ENCODE results near the gene AK1.
A peak's percentile ranks its signal among the peaks of the same experiment; 100 is the strongest.
"Not testable (repeated sequence)": the region's sequence is repeated elsewhere in the genome, so short reads cannot be mapped to it uniquely, and the experiment has no call there.

The AK1 gene

DNA sequence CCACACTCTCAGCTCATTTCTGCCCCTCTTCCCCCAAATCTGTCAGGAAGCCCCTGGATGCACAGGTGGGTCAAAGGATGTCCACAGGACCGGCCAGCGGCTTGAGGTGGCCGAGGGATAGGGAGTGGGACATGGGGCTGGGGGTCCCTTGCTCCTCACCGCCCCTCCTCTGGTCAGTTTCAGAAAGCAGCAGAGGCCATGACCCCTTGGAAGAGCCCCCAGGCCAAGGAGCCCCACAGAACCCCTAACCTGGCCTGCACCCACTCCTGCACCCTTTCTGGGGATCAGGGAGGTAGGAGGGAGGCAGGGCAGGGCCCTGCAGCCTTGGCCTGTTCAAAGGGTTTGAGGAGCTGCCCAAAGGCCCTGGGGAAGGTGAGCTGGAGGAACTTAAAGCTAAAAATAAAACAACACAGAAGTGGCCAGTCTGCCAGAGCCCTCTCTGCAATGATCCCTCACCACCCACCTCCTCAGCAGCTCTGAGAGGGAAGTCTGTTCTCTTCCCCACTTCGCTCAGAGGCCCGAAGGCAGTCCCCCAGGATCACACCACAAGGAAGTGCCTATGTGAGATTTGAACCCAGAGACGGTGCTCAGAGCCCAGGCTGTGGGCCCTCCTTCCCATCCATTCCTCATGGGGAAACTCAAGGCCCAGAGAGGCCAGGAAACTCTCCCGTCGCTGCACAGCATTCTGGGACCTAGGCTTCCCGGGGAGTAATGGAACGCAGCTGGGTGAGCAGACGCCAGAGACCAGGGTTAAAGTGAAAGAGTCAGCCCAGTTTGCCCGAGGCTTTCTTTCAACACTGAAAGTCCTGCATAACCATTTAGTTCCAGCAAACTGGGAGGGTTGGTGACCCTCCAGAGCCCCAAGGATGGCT is 23.9 kb downstream of the AK1 start:
- H3K27ac Mint-ChIP-seq, result peak overlapping the region; percentile 83 to 95
- ATAC-seq (replicated peaks), result no peak
- H3K9me3 Mint-ChIP-seq, result peaks cover 6 to 12% of the 10 kb centered on the region in 2 donors

DNA sequence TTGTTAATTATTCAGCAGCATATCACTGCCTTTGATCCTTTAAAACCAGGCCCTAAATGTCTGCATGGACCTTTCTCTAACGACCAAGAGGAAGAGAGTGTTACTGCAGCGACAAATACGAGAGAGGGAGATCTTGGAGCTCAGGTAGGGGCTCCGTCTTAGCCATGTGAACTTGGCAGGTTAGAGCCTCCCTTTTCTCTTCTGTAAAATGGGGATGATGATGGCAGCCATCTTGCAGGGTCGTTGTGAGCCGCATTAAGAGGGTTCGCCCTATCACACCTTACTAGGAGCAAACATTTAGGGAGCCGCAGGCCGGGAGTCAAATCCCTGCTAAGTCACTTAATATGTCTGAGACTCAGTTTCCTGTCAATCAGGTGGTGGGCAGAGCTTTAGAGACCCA is 24.6 kb downstream of the AK1 start:
- peak overlapping the region in 1 of 2 donors; percentile 95 for H3K27ac Mint-ChIP-seq
- H3K4me3 Mint-ChIP-seq, result peak overlapping the region; percentile 87 to 94
- peaks cover 3% of the 10 kb centered on the region for H3K36me3 Mint-ChIP-seq (ENCODE audit: insufficient read depth)
- H3K9me3 Mint-ChIP-seq, result peaks cover 6 to 12% of the 10 kb centered on the region in 2 donors
- DNase-seq (no peak), ATAC-seq (replicated peaks) (no peak)
- H3K4me1 Mint-ChIP-seq (ENCODE audit: low read depth in 2 of 2), result peaks cover 6 to 30% of the 10 kb centered on the region in 2 donors
- no peaks in the 10 kb centered on the region for H3K27me3 Mint-ChIP-seq

More for the DNA sequence above, 23.9 kb downstream of the AK1 start:
- Mint-ChIP-seq H3K36me3 (ENCODE audit: insufficient read depth) (peaks cover 3% of the 10 kb centered on the region), H3K27me3 (no peaks in the 10 kb centered on the region), H3K4me1 (ENCODE audit: low read depth in 2 of 2) (peaks cover 8 to 26% of the 10 kb centered on the region in 2 donors), H3K4me3 (peak overlapping the region; percentile 87 to 94)
- no peak for DNase-seq

DNA sequence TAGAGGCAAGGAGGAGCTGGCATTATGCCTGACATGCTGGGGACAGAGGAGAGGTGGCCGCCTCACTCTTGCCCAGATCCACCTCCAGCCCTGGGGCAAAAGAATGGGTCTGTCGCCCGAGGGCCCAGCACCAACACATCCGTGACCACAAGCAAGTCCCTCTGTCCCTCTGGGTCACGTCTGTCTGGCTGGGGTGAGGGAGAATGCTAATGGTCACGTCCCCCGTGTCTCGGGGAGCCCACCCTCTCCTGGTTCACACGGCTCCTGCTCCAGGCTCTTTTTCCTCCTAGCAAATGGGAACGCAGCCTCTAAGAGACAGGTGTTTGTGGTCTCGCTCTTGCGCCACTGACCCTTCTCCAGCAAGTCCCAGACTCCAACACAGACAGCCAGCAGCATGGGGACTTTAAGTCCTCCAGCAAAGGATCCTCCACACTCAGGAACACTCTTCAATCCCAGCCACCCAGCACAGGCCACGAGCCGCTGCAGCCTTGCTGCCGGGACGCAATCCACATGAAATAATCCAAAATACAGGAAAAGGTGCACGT is 27.1 kb downstream of the AK1 start:
- H3K4me3 Mint-ChIP-seq, result no peak overlapping the region
- no peak overlapping the region for H3K27ac Mint-ChIP-seq
- no peaks in the 10 kb centered on the region for H3K27me3 Mint-ChIP-seq
- peaks cover 6 to 12% of the 10 kb centered on the region in 2 donors for H3K9me3 Mint-ChIP-seq
- peaks cover 5 to 21% of the 10 kb centered on the region in 2 donors for H3K4me1 Mint-ChIP-seq (ENCODE audit: low read depth in 2 of 2)
- DNase-seq (no peak), ATAC-seq (replicated peaks) (no peak)
- peaks cover 3% of the 10 kb centered on the region for H3K36me3 Mint-ChIP-seq (ENCODE audit: insufficient read depth)

DNA sequence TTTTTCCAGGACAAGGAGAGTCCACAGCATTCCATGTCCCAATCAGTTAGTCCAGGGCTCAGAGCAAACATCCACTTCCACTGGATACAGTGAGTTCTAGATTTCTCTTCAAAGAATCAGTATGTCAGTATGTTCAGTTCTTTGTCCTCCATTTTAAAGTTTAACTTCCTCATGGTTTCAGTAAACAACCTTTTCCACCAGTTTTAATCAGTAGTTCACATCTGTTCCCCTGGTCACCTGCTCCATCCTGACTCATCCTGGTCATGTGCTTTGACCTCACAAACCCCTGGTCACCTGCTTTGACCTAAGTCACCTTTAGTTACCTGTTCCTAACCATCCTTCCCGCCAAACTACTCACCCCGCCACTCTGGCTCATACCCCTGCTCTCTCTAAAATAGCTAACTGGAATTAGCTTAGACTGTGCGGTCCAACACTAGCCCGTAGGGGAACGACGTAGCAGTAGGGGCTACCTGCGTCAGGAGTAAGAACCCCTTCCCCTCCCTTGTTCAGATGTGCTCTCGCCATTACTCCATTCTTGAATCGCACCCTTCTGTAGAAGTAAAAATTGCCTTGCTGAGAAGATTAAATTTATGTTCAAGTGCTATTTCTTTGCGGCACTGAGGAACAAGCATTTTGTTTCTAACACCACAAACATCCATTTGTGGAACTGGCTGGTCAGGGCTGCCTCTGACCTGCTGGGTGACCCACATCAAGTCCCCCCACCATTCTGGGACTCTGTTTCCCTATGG is 28.5 kb downstream of the AK1 start:
- H3K9me3 Mint-ChIP-seq, result peaks cover 6 to 12% of the 10 kb centered on the region in 2 donors
- ATAC-seq (replicated peaks) (no peak), DNase-seq (no peak)
- H3K27me3 Mint-ChIP-seq, result no peaks in the 10 kb centered on the region
- H3K27ac Mint-ChIP-seq, result no peak overlapping the region
- peaks cover 1% of the 10 kb centered on the region for H3K36me3 Mint-ChIP-seq (ENCODE audit: insufficient read depth)
- no peak overlapping the region for H3K4me3 Mint-ChIP-seq
- H3K4me1 Mint-ChIP-seq (ENCODE audit: low read depth in 2 of 2), result peaks cover 3 to 15% of the 10 kb centered on the region in 2 donors

DNA sequence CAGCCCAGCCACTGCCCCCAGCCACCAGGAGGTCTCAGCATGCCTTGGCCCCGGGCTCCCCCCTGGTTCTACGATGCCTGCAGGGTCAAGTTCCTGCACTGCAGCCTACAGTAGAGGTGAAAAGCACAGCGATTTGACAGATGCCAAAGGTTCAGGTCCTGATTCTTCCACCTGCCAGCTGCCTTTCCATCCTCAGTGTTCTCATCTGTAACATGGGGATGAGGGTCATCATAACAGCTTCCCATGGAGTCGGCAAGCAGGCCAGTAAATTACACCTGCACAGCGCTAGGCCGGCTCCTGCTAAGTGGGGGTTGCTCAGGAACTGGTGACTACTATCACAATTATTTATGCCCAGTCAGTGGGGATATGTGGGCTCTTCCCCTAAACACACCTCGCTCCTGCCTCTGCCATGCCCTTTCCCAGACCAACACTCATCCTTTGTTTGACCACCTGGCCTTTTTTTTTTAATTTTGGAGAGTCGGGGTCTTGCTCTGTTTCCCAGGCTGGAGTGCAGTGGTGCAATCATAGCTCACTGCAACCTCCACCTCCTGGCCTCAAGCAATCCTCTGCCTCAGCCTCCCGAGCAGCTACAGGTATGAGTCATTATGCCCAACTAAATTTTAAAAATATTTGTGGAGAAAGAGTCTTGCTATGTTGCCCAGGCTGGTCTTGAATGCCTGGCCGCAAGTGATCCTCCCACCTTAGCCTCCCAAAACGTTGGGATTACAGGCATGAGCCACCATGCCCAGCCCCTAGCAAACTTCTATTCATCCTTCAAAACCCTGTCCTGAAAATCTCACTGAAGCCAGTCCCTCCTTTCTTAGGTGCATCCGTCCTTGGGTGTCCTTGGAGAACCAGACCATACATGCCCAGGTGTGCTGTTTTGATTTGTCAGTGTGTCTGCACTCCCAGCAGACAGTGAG is 29.4 kb downstream of the AK1 start:
- DNase-seq (no peak), ATAC-seq (replicated peaks) (no peak)
- no peak overlapping the region for H3K27ac Mint-ChIP-seq
- H3K27me3 Mint-ChIP-seq, result no peaks in the 10 kb centered on the region
- H3K4me3 Mint-ChIP-seq, result no peak overlapping the region
- no peaks in the 10 kb centered on the region for H3K36me3 Mint-ChIP-seq (ENCODE audit: insufficient read depth)
- peaks cover 6 to 12% of the 10 kb centered on the region in 2 donors for H3K9me3 Mint-ChIP-seq
- peaks cover 3 to 12% of the 10 kb centered on the region in 2 donors for H3K4me1 Mint-ChIP-seq (ENCODE audit: low read depth in 2 of 2)

GRCh38 chr9:127847178-127847510 is 30.3 kb downstream of the AK1 start:
- Mint-ChIP-seq H3K9me3 (peaks cover 6 to 12% of the 10 kb centered on the region in 2 donors), H3K27ac (no peak overlapping the region), H3K4me1 (ENCODE audit: low read depth in 2 of 2) (peaks cover 2 to 9% of the 10 kb centered on the region in 2 donors), H3K36me3 (ENCODE audit: insufficient read depth) (no peaks in the 10 kb centered on the region), H3K4me3 (no peak overlapping the region), H3K27me3 (no peaks in the 10 kb centered on the region)
- no peak for ATAC-seq (replicated peaks)
- DNase-seq, result no peak

GRCh38 chr9:127846443-127847177 is 30.9 kb downstream of the AK1 start:
- Mint-ChIP-seq H3K9me3 (peaks cover 6 to 12% of the 10 kb centered on the region in 2 donors), H3K4me3 (no peak overlapping the region), H3K4me1 (ENCODE audit: low read depth in 2 of 2) (peaks cover 0 to 4% of the 10 kb centered on the region in 2 donors), H3K27me3 (no peaks in the 10 kb centered on the region), H3K36me3 (ENCODE audit: insufficient read depth) (no peaks in the 10 kb centered on the region), H3K27ac (no peak overlapping the region)
- ATAC-seq (replicated peaks), result no peak
- no peak for DNase-seq

- Mint-ChIP-seq H3K9me3 (peaks cover 6 to 12% of the 10 kb centered on the region in 2 donors), H3K27ac (peak overlapping the region in 1 of 2 donors; percentile 65)
- H3K36me3 Mint-ChIP-seq (ENCODE audit: insufficient read depth); H3K27me3 Mint-ChIP-seq; H3K4me1 Mint-ChIP-seq (ENCODE audit: low read depth in 2 of 2); DNase-seq; H3K4me3 Mint-ChIP-seq; ATAC-seq (replicated peaks): not testable (repeated sequence)
These were observed 31.9 kb downstream of the AK1 start for GRCh38 chr9:127845619-127846018.

DNA sequence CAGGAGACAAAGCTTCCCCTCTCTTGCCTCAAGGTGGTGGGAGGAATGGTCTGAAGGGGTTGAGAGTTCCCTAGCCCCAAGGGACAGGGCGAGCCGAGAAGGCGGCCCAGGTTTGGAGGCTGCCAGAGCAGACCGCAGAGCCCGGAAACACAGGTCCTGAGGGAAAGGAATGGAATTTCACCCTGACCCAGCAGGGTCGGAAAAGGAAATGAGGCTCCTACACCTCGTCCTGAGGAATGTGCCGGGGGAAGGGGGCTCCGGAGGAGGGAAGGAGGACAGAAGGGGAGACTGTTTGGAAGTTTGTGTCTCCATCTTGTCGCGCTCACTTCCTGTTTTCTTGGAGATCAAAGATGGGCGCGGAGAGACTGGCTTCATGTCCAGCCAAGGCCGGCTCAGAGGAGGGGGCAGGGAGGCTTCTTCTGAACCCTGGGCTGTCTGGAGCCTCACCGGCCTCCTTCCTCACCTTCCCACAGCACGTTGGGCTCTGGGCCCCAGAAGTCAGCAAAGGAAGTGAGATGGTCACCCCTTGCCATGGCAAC is 32.6 kb downstream of the AK1 start:
- DNase-seq (no peak), ATAC-seq (replicated peaks) (no peak)
- Mint-ChIP-seq H3K4me1 (ENCODE audit: low read depth in 2 of 2) (peaks cover 1 to 3% of the 10 kb centered on the region in 2 donors), H3K9me3 (peaks cover 6 to 12% of the 10 kb centered on the region in 2 donors), H3K27ac (peak overlapping the region in 1 of 2 donors; percentile 65), H3K27me3 (no peaks in the 10 kb centered on the region), H3K4me3 (no peak overlapping the region), H3K36me3 (ENCODE audit: insufficient read depth) (no peaks in the 10 kb centered on the region)

DNA sequence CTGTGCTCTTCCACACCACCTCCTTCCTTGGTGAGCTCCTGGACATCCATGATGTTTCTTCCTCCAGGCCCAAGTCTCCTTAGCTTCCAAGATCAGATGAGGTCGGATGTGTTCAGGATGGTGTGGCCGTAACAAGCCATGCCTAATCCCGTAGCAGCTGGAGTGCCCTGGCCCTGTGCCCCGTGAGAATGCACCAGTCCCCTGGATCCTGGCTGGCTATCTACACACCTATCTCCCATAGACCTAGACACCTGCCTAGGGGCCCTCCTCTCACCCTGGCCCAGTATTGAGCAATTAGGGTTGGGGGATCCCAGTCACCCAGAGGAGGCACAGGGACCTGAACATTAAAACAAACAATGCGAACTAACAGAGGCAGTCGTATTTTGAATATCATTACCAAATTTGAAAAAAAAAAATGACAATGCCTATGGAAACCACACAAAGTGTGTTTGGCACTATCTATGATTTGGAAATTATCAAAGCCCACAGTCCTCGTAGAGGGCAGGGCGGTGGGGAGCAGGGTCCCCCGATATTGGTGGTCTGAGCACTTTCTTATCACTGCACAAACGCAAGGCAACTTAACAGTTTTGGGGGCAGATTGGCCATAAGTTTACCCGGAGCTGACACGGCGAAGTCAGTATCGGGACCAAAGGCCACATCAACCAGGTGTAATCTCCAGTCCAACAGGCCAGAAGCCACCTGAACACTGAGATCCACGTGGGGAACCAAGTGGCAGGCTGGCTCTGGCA is 36.2 kb downstream of the AK1 start:
- DNase-seq (no peak), ATAC-seq (replicated peaks) (no peak)
- Mint-ChIP-seq H3K4me1 (ENCODE audit: low read depth in 2 of 2) (peaks cover 0 to 1% of the 10 kb centered on the region in 2 donors), H3K27ac (peak overlapping the region in 1 of 2 donors; percentile 19), H3K4me3 (no peak overlapping the region), H3K9me3 (no peaks in the 10 kb centered on the region), H3K27me3 (no peaks in the 10 kb centered on the region), H3K36me3 (ENCODE audit: insufficient read depth) (no peaks in the 10 kb centered on the region)

- Mint-ChIP-seq H3K27ac (no peak overlapping the region), H3K9me3 (no peaks in the 10 kb centered on the region), H3K4me1 (ENCODE audit: low read depth in 2 of 2) (peaks cover 0 to 3% of the 10 kb centered on the region in 2 donors), H3K4me3 (no peak overlapping the region), H3K36me3 (ENCODE audit: insufficient read depth) (no peaks in the 10 kb centered on the region), H3K27me3 (no peaks in the 10 kb centered on the region)
- no peak for ATAC-seq (replicated peaks)
- no peak for DNase-seq
These were observed 38.9 kb downstream of the AK1 start for GRCh38 chr9:127838375-127839078.
